GM23338 (cell line): Measurements from ENCODE around the gene SLC39A13. TPM values are rescaled to one million over a fixed set of nuclear protein-coding genes. Genes with fewer than 3 reads are reported as not detected.

Experiments
- ATAC-seq: fragments of 200-7000 bp; cut with Tn5 transposase; 3 replicates; pipeline ENCODE4 v1.9.1; 2020
- DNase-seq: peaks from one replicate; pipeline ENCODE4 v3.0.0-alpha.2; 2015; ENCODE audit warnings: low spot score
- H2AFZ ChIP-seq: fragments of 200-600 bp; sonication (generic); 2 replicates; pipeline ENCODE4 v1.8.0; 2016; ENCODE audit warnings: antibody characterized with exemption, mild to moderate bottlenecking, moderate library complexity
- H3F3A ChIP-seq: fragments of 200-600 bp; sonication (generic); replicated peaks from 2 replicates; pipeline ENCODE4 v1.8.0; 2017; ENCODE audit warnings: antibody characterized with exemption, mixed run types, low read depth
- H3K27ac ChIP-seq: fragments of 200-600 bp; sonication (generic); 2 replicates; pipeline ENCODE4 v1.6.1; 2016; ENCODE audit warnings: low read depth
- H3K27me3 ChIP-seq: fragments of 200-600 bp; sonication (generic); 2 replicates; pipeline ENCODE4 v1.8.0; 2016; ENCODE audit warnings: mild to moderate bottlenecking, mixed run types, moderate library complexity; ENCODE audit not compliant: insufficient read depth
- H3K36me3 ChIP-seq: fragments of 200-600 bp; sonication (generic); 2 replicates; pipeline ENCODE4 v1.8.0; 2016; ENCODE audit warnings: mild to moderate bottlenecking; ENCODE audit not compliant: insufficient read depth
- H3K4me1 ChIP-seq: fragments of 200-600 bp; sonication (generic); 2 replicates; pipeline ENCODE4 v1.8.0; 2016; ENCODE audit warnings: mild to moderate bottlenecking, moderate library complexity; ENCODE audit not compliant: insufficient read depth
- H3K4me2 ChIP-seq: fragments of 200-600 bp; sonication (generic); 2 replicates; pipeline ENCODE4 v1.7.1; 2017; ENCODE audit warnings: mixed run types
- H3K4me3 ChIP-seq: fragments of 200-600 bp; sonication (generic); 2 replicates; pipeline ENCODE4 v1.6.1; 2016; ENCODE audit warnings: mixed run types
- H3K79me2 ChIP-seq: fragments of 200-600 bp; sonication (generic); replicated peaks from 2 replicates; pipeline ENCODE4 v1.8.0; 2017; ENCODE audit warnings: mild to moderate bottlenecking; ENCODE audit not compliant: insufficient read depth
- H3K9me2 ChIP-seq: fragments of 200-600 bp; sonication (generic); 2 replicates; pipeline ENCODE4 v1.8.0; 2017; ENCODE audit not compliant: insufficient read depth
- H4K20me1 ChIP-seq: fragments of 200-600 bp; sonication (generic); replicated peaks from 2 replicates; pipeline ENCODE4 v1.8.0; 2017; ENCODE audit warnings: mild to moderate bottlenecking; ENCODE audit not compliant: insufficient read depth
- H3K27ac Mint-ChIP-seq: 2 replicates; pipeline ENCODE4 v1.8.0; 2020; ENCODE audit warnings: inconsistent platforms, mild to moderate bottlenecking, moderate library complexity, mixed read lengths
- H3K27me3 Mint-ChIP-seq: 3 replicates; pipeline ENCODE4 v1.8.0; 2022; ENCODE audit warnings: low read depth, mild to moderate bottlenecking, moderate library complexity, mixed read lengths, inconsistent platforms; ENCODE audit not compliant: insufficient read depth, poor library complexity
- H3K36me3 Mint-ChIP-seq: 3 replicates; pipeline ENCODE4 v1.8.0; 2021; ENCODE audit warnings: low read depth, mild to moderate bottlenecking, inconsistent platforms, moderate library complexity, mixed read lengths
- H3K4me1 Mint-ChIP-seq: 3 replicates; pipeline ENCODE4 v1.8.0; 2020; ENCODE audit warnings: mild to moderate bottlenecking, inconsistent platforms, mixed read lengths
- H3K4me3 Mint-ChIP-seq: 3 replicates; pipeline ENCODE4 v1.8.0; 2021; ENCODE audit warnings: moderate library complexity, mild to moderate bottlenecking, inconsistent platforms, mixed read lengths
- H3K9me3 Mint-ChIP-seq: 3 replicates; pipeline ENCODE4 v1.8.0; 2020; ENCODE audit warnings: moderate library complexity, mild to moderate bottlenecking, inconsistent platforms, mixed read lengths
- NANOG ChIP-seq: IDR thresholded peaks from 2 replicates; pipeline ENCODE4 v1.6.1; 2016; ENCODE audit warnings: antibody characterized with exemption, borderline replicate concordance
- POLR2AphosphoS5 ChIP-seq: IDR thresholded peaks from 2 replicates; pipeline ENCODE4 v1.6.1; 2016; ENCODE audit warnings: antibody characterized with exemption, low read depth
- ZNF114 ChIP-seq: fragments of 250-450 bp; sonication (Bioruptor Pico); IDR thresholded peaks from 2 replicates; pipeline ENCODE4 v1.5.0; 2020; ENCODE audit warnings: mild to moderate bottlenecking, moderate library complexity
- polyA plus RNA-seq: library from polyadenylated mRNA; unstranded; fragments of >200 nt; fragmentation: Nextera tagmentation; extraction: Ambion mirVana; gene quantifications from 2 replicates; pipeline ENCODE4 v1.2.1, GENCODE V29; 2016
- total RNA-seq: library from RNA; depleted of rRNA; stranded (reverse); fragments of >200 nt; shearing (Covaris generic); gene quantifications from 2 replicates; pipeline ENCODE4 v1.2.3, GENCODE V29; 2014
- TF ChIP-seq, protein P1 (sequence below): IDR thresholded peaks from one replicate; pipeline ENCODE4 v1.6.1; 2018; ENCODE audit warnings: antibody characterized with exemption; ENCODE audit not compliant: unreplicated experiment
- TF ChIP-seq, protein P2 (sequence below), 2 experiments: fragments of 200-600 bp in 1 of 2; sonication (generic) in 1 of 2; conservative IDR thresholded peaks; 2 replicates each; pipeline versions ENCODE4 v1.5.1 to v1.6.1; 2016 to 2017; ENCODE audit warnings: antibody characterized with exemption in 2 of 2, low read depth in 2 of 2, mild to moderate bottlenecking in 2 of 2, moderate library complexity in 1 of 2

Gene SLC39A13
- total and polyA plus RNA-seq, 2 experiments from 2014 or later = 15.8 to 32.7 TPM

DNA sequence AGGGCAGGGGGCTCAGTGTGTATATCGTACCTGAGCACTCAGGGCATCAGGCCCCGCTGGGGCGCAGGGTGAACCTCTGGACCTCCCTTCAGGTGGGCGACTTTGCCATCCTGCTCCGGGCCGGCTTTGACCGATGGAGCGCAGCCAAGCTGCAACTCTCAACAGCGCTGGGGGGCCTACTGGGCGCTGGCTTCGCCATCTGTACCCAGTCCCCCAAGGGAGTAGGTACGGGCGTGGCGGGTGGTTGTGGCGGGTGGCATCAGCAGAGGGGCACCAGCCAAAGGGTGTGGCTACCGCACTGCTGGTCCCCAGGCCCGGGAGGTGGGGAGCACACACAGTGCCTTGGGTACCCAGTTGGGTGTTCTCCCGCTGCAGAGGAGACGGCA is 6.3 kb downstream of the SLC39A13 start:
- TF ChIP-seq NANOG = no peak
- TF ChIP-seq, protein P1, sequence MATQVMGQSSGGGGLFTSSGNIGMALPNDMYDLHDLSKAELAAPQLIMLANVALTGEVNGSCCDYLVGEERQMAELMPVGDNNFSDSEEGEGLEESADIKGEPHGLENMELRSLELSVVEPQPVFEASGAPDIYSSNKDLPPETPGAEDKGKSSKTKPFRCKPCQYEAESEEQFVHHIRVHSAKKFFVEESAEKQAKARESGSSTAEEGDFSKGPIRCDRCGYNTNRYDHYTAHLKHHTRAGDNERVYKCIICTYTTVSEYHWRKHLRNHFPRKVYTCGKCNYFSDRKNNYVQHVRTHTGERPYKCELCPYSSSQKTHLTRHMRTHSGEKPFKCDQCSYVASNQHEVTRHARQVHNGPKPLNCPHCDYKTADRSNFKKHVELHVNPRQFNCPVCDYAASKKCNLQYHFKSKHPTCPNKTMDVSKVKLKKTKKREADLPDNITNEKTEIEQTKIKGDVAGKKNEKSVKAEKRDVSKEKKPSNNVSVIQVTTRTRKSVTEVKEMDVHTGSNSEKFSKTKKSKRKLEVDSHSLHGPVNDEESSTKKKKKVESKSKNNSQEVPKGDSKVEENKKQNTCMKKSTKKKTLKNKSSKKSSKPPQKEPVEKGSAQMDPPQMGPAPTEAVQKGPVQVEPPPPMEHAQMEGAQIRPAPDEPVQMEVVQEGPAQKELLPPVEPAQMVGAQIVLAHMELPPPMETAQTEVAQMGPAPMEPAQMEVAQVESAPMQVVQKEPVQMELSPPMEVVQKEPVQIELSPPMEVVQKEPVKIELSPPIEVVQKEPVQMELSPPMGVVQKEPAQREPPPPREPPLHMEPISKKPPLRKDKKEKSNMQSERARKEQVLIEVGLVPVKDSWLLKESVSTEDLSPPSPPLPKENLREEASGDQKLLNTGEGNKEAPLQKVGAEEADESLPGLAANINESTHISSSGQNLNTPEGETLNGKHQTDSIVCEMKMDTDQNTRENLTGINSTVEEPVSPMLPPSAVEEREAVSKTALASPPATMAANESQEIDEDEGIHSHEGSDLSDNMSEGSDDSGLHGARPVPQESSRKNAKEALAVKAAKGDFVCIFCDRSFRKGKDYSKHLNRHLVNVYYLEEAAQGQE = no peak
- TF ChIP-seq, protein P2, sequence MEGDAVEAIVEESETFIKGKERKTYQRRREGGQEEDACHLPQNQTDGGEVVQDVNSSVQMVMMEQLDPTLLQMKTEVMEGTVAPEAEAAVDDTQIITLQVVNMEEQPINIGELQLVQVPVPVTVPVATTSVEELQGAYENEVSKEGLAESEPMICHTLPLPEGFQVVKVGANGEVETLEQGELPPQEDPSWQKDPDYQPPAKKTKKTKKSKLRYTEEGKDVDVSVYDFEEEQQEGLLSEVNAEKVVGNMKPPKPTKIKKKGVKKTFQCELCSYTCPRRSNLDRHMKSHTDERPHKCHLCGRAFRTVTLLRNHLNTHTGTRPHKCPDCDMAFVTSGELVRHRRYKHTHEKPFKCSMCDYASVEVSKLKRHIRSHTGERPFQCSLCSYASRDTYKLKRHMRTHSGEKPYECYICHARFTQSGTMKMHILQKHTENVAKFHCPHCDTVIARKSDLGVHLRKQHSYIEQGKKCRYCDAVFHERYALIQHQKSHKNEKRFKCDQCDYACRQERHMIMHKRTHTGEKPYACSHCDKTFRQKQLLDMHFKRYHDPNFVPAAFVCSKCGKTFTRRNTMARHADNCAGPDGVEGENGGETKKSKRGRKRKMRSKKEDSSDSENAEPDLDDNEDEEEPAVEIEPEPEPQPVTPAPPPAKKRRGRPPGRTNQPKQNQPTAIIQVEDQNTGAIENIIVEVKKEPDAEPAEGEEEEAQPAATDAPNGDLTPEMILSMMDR (conservative IDR thresholded peaks at IDR 0.05; ENCODE audit: low read depth in 2 of 2) = no peak
- Histone ChIP-seq H2AFZ (no peak overlapping the region), H3K9me2 (no peaks in the 10 kb centered on the region), H3K27ac (no peak overlapping the region), H3K4me2 (no peak overlapping the region), H3K36me3 (peaks cover 6% of the 10 kb centered on the region; the same call in 1 of the 2 replicates), H3K79me2 (no peaks in the 10 kb centered on the region), H4K20me1 (no peaks in the 10 kb centered on the region; the same call in 1 of the 2 replicates), H3K27me3 (no peaks in the 10 kb centered on the region), H3K4me1 (no peaks in the 10 kb centered on the region), H3K4me3 (no peak overlapping the region), H3F3A (peaks cover 9% of the 10 kb centered on the region)
- ATAC-seq = no peak
- Mint-ChIP-seq H3K27me3 (peaks cover 15% of the 10 kb centered on the region), H3K9me3 (no peaks in the 10 kb centered on the region), H3K36me3 (peaks cover 32% of the 10 kb centered on the region), H3K4me1 (no peaks in the 10 kb centered on the region; the same call in 2 of the 3 replicates), H3K4me3 (no peak overlapping the region), H3K27ac (no peak overlapping the region)
- DNase-seq = no peak

DNA sequence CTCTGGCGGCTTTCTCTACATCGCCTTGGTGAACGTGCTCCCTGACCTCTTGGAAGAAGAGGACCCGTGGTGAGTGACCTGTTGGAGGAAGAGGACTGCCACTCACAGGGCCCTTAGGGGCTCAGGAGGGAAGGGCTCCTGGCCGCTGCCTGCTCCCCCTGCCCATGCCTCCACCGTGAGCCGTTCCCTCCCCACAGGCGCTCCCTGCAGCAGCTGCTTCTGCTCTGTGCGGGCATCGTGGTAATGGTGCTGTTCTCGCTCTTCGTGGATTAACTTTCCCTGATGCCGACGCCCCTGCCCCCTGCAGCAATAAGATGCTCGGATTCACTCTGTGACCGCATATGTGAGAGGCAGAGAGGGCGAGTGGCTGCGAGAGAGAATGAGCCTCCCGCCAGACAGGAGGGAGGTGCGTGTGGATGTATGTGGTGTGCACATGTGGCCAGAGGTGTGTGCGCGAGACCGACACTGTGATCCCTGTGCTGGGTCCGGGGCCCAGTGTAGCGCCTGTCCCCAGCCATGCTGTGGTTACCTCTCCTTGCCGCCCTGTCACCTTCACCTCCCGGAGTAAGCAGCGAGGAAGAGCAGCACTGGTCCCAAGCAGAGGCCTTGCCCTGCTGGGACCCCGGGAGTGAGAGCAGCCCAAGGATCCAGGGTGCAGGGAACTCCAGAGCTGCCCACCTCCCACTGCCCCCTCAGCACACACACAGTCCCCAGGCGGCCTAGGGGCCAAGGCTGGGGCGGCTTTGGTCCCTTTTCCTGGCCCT is 6.9 kb downstream of the SLC39A13 start:
- H3K4me3 ChIP-seq = no peak overlapping the region
- H3K79me2 ChIP-seq = no peaks in the 10 kb centered on the region
- peaks cover 38% of the 10 kb centered on the region for H3K36me3 Mint-ChIP-seq
- H4K20me1 ChIP-seq = no peaks in the 10 kb centered on the region; the same call in 1 of the 2 replicates
- H3K36me3 ChIP-seq = peaks cover 6% of the 10 kb centered on the region; the same call in 1 of the 2 replicates
- no peaks in the 10 kb centered on the region for H3K9me2 ChIP-seq
- H3K27me3 Mint-ChIP-seq = peaks cover 15% of the 10 kb centered on the region
- H3F3A ChIP-seq = peaks cover 9% of the 10 kb centered on the region
- no peak overlapping the region for H3K4me3 Mint-ChIP-seq
- no peaks in the 10 kb centered on the region for H3K4me1 ChIP-seq
- H3K27ac Mint-ChIP-seq = no peak overlapping the region
- ATAC-seq (peak; percentile 5; the same call in 2 of the 3 replicates), DNase-seq (no peak)
- H3K9me3 Mint-ChIP-seq = no peaks in the 10 kb centered on the region
- 0 out of 2 replicates have a peak, but pooled peaks have one; percentile 11 for TF ChIP-seq POLR2AphosphoS5
- TF ChIP-seq NANOG = no peak
- no peak for TF ChIP-seq ZNF114 (CRISPR knock-in tag)
- H3K4me2 ChIP-seq = no peak overlapping the region
- peak overlapping the region; percentile 45; the same call in 1 of the 2 replicates for H3K27ac ChIP-seq
- no peaks in the 10 kb centered on the region; the same call in 2 of the 3 replicates for H3K4me1 Mint-ChIP-seq
- no peaks in the 10 kb centered on the region for H3K27me3 ChIP-seq
- H2AFZ ChIP-seq = no peak overlapping the region
